HEK293 (cell line): ENCODE data around the gene PDLIM7.

Experiments used
- CTCF ChIA-PET: fragments of 350-600 bp; formaldehyde crosslinking; extraction: SDS; loops from one replicate; lab custom pipeline; 2021; ENCODE audit warnings: antibody characterized with exemption; lab: Yijun Ruan, JAX
- POLR2A ChIA-PET: fragments of 300-600 bp; formaldehyde crosslinking; extraction: SDS; loops from one replicate; lab custom pipeline; 2020; ENCODE audit warnings: antibody characterized with exemption, inconsistent platforms; lab: Yijun Ruan, JAX
- H3K27ac ChIP-seq: fragments of 200-500 bp; sonication (Bioruptor generic); 2 replicates; pipeline ENCODE4 v1.5.1; 2014; ENCODE audit warnings: low read depth, low read length, control low read depth, inconsistent platforms; ENCODE audit errors: extremely low read depth
- H3K36me3 ChIP-seq, 2 experiments: fragments of 200-500 bp in 1 of 2; sonication (Bioruptor generic) in 1 of 2; 1 replicate in 1 of 2; 2 replicates in 1 of 2; pipeline ENCODE4 v1.5.1; 2014 to 2017; ENCODE audit warnings: inconsistent platforms in 2 of 2, low read length in 2 of 2; ENCODE audit not compliant: control insufficient read depth in 2 of 2, insufficient read depth in 1 of 2
- H3K4me1 ChIP-seq: fragments of 200-500 bp; sonication (Bioruptor generic); 2 replicates; pipeline ENCODE4 v1.5.1; 2014; ENCODE audit warnings: mild to moderate bottlenecking, low read length, inconsistent platforms; ENCODE audit not compliant: control insufficient read depth, insufficient read depth
- H3K4me3 ChIP-seq: 2 replicates; pipeline ENCODE4 v1.5.1; 2011; ENCODE audit warnings: low read depth, mild to moderate bottlenecking, control low read depth, low read length, moderate library complexity
- H3K9me3 ChIP-seq: fragments of 200-500 bp; sonication (Bioruptor generic); 2 replicates; pipeline ENCODE4 v1.5.1; 2014; ENCODE audit warnings: low read depth, low read length, inconsistent platforms; ENCODE audit not compliant: control insufficient read depth, insufficient read depth
- BCL6B ChIP-seq: fragments of 450-650 bp; formaldehyde crosslinking; IDR thresholded peaks from 2 replicates; pipeline ENCODE4 v1.5.1; 2017; ENCODE audit warnings: missing biosample characterization, missing genetic modification characterization
- EGR2 ChIP-seq: fragments of 450-650 bp; formaldehyde crosslinking; IDR thresholded peaks from 2 replicates; pipeline ENCODE4 v1.5.1; 2016; ENCODE audit warnings: low read depth, missing biosample characterization, missing genetic modification characterization
- FEZF1 ChIP-seq: fragments of 450-650 bp; formaldehyde crosslinking; IDR thresholded peaks from 2 replicates; pipeline ENCODE4 v1.5.1; 2016; ENCODE audit warnings: missing biosample characterization, missing genetic modification characterization
- GLIS1 ChIP-seq: fragments of 450-650 bp; formaldehyde crosslinking; IDR thresholded peaks from 2 replicates; pipeline ENCODE4 v1.5.1; 2016; ENCODE audit warnings: missing biosample characterization, missing genetic modification characterization
- GLIS2 ChIP-seq: fragments of 450-650 bp; formaldehyde crosslinking; IDR thresholded peaks from 2 replicates; pipeline ENCODE4 v1.5.1; 2016; ENCODE audit warnings: missing biosample characterization, missing genetic modification characterization
- HOXD13 ChIP-seq: sonication (generic); formaldehyde crosslinking; IDR thresholded peaks from 2 replicates; pipeline ENCODE4 v1.8.0; 2022; ENCODE audit warnings: missing genetic modification reagents, borderline replicate concordance
- OVOL3 ChIP-seq: fragments of 450-650 bp; formaldehyde crosslinking; IDR thresholded peaks from 2 replicates; pipeline ENCODE4 v1.5.1; 2016; ENCODE audit warnings: missing biosample characterization, missing genetic modification characterization
- SCRT1 ChIP-seq: fragments of 450-650 bp; formaldehyde crosslinking; IDR thresholded peaks from 2 replicates; pipeline ENCODE4 v1.5.1; 2016; ENCODE audit warnings: missing biosample characterization, missing genetic modification characterization, borderline replicate concordance
- ZIC2 ChIP-seq: fragments of 450-650 bp; formaldehyde crosslinking; IDR thresholded peaks from 2 replicates; pipeline ENCODE4 v1.5.1; 2016; ENCODE audit warnings: missing biosample characterization, missing genetic modification characterization
- ZNF274 ChIP-seq, 2 experiments: fragments of 200-500 bp in 1 of 2; fragments of 450-650 bp in 1 of 2; sonication (Bioruptor generic) in 1 of 2; formaldehyde crosslinking in 1 of 2; IDR thresholded peaks; 2 replicates each; pipeline versions ENCODE4 v1.5.1 to v1.6.1; 2014 to 2016; ENCODE audit warnings: borderline replicate concordance in 1 of 2, inconsistent platforms in 1 of 2, low read length in 1 of 2, missing biosample characterization in 1 of 2, missing genetic modification characterization in 1 of 2
- ZNF335 ChIP-seq: fragments of 450-650 bp; formaldehyde crosslinking; conservative IDR thresholded peaks from 2 replicates; pipeline ENCODE4 v1.5.1; 2016; ENCODE audit warnings: missing biosample characterization, missing genetic modification characterization
- ZNF449 ChIP-seq: fragments of 450-650 bp; formaldehyde crosslinking; IDR thresholded peaks from 2 replicates; pipeline ENCODE4 v1.5.1; 2017; ENCODE audit warnings: missing biosample characterization, mild to moderate bottlenecking, missing genetic modification characterization, moderate library complexity
- ZNF488 ChIP-seq: fragments of 450-650 bp; formaldehyde crosslinking; IDR thresholded peaks from 2 replicates; pipeline ENCODE4 v1.5.1; 2016; ENCODE audit warnings: missing biosample characterization, missing genetic modification characterization
- ZNF510 ChIP-seq: fragments of 450-650 bp; formaldehyde crosslinking; IDR thresholded peaks from 2 replicates; pipeline ENCODE4 v1.5.1; 2018; ENCODE audit warnings: mild to moderate bottlenecking, missing genetic modification characterization, missing biosample characterization; ENCODE audit not compliant: insufficient replicate concordance
- ZNF600 ChIP-seq: fragments of 450-650 bp; formaldehyde crosslinking; IDR thresholded peaks from 2 replicates; pipeline ENCODE4 v1.5.1; 2016; ENCODE audit warnings: missing biosample characterization, missing genetic modification characterization
- ZNF629 ChIP-seq: fragments of 450-650 bp; formaldehyde crosslinking; IDR thresholded peaks from 2 replicates; pipeline ENCODE4 v1.5.1; 2017; ENCODE audit warnings: missing biosample characterization, missing genetic modification characterization
- ZNF639 ChIP-seq: fragments of 450-650 bp; formaldehyde crosslinking; IDR thresholded peaks from 2 replicates; pipeline ENCODE4 v1.5.1; 2016; ENCODE audit warnings: missing biosample characterization, missing genetic modification characterization
- ZNF792 ChIP-seq: fragments of 450-650 bp; formaldehyde crosslinking; IDR thresholded peaks from 2 replicates; pipeline ENCODE4 v1.5.1; 2016; ENCODE audit warnings: missing biosample characterization, missing genetic modification characterization
- TF ChIP-seq, protein P1 (sequence below): fragments of 450-650 bp; formaldehyde crosslinking; IDR thresholded peaks from 2 replicates; pipeline ENCODE4 v1.5.1; 2016; ENCODE audit warnings: missing biosample characterization, missing genetic modification characterization

Gene PDLIM7

GRCh38 chr5:177477701-177478477 is 19.5 kb downstream of the PDLIM7 start:
- Histone ChIP-seq H3K36me3 (peaks cover 0 to 10% of the 10 kb centered on the region in 2 experiments; a peak in 1 of 3 replicates), H3K9me3 (no peaks in the 10 kb centered on the region), H3K27ac (peak overlapping the region; percentile 11; the same call in 1 of the 2 replicates), H3K4me3 (no peak overlapping the region), H3K4me1 (no peaks in the 10 kb centered on the region; the same call in 1 of the 2 replicates)
- no peak for TF ChIP-seq HOXD13 (CRISPR knock-in tag)
- no peak for TF ChIP-seq FEZF1 (tag by site-specific recombination)
- TF ChIP-seq ZNF274 (IDR thresholded peaks at IDR 0.05; ENCODE audit: low read length), result no peak
- no peak for TF ChIP-seq ZNF274 (tag by site-specific recombination; IDR thresholded peaks at IDR 0.05; ENCODE audit: borderline replicate concordance)
- no peak for TF ChIP-seq ZNF449 (tag by site-specific recombination)
- no peak for TF ChIP-seq ZNF488 (tag by site-specific recombination)
- TF ChIP-seq OVOL3 (tag by site-specific recombination), result no peak
- no peak for TF ChIP-seq BCL6B
- no peak for TF ChIP-seq ZNF335 (tag by site-specific recombination)
- no peak for TF ChIP-seq EGR2 (tag by site-specific recombination)
- TF ChIP-seq ZNF629, result no peak
- peak; percentile 71 for TF ChIP-seq GLIS1 (tag by site-specific recombination)
- TF ChIP-seq, protein P1, sequence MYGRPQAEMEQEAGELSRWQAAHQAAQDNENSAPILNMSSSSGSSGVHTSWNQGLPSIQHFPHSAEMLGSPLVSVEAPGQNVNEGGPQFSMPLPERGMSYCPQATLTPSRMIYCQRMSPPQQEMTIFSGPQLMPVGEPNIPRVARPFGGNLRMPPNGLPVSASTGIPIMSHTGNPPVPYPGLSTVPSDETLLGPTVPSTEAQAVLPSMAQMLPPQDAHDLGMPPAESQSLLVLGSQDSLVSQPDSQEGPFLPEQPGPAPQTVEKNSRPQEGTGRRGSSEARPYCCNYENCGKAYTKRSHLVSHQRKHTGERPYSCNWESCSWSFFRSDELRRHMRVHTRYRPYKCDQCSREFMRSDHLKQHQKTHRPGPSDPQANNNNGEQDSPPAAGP, result no peak
- no peak for TF ChIP-seq ZNF639 (tag by site-specific recombination)
- TF ChIP-seq ZNF510, result no peak
- peak; percentile 87 for TF ChIP-seq ZIC2 (tag by site-specific recombination)
- 0 out of 2 replicates have a peak, but pooled peaks have one; percentile 9 for TF ChIP-seq ZNF600
- no peak for TF ChIP-seq ZNF792 (tag by site-specific recombination)
- peak; percentile 24; the same call in 1 of the 2 replicates for TF ChIP-seq GLIS2 (tag by site-specific recombination)
- TF ChIP-seq SCRT1 (tag by site-specific recombination), result no peak
- ChIA-PET CTCF (interaction anchor here (0.5 to 2.8 kb wide), 8 partner anchors 12 to 363 kb away, joined by 3 to 11 read pairs (median 4); no protein-coding TSS in a partner anchor), POLR2A (interaction anchor here (0.9 to 8.1 kb wide), 6 partner anchors 9 to 107 kb away, joined by 3 to 106 read pairs (median 6); partner anchors contain the start of genes DDX41, GRK6 and PDLIM7)
